H1 (cell line): ENCODE measurements around the gene KCNJ10.

Experiments used
- CHD2 ChIP-seq: IDR thresholded peaks from 2 replicates; pipeline ENCODE4 v1.6.1; 2012; ENCODE audit warnings: low read length, improper control_type of control experiment
- CREB1 ChIP-seq: IDR thresholded peaks from 2 replicates; pipeline ENCODE4 v1.6.1; 2012; ENCODE audit warnings: inconsistent platforms
- CTCF ChIP-seq, 3 experiments: IDR thresholded peaks; 1 replicate in 2 of 3; 2 replicates in 1 of 3; pipeline versions ENCODE4 v1.5.1 to v1.6.1; 2011; ENCODE audit warnings: low read length in 3 of 3, mild to moderate bottlenecking in 3 of 3, inconsistent platforms in 2 of 3, low read depth in 1 of 3, moderate library complexity in 1 of 3; ENCODE audit not compliant: insufficient read depth in 1 of 3; ENCODE audit errors: control extremely low read depth in 1 of 3
- HDAC6 ChIP-seq: IDR thresholded peaks from one replicate; pipeline ENCODE4 v1.7.1; 2012; ENCODE audit warnings: low read depth, mild to moderate bottlenecking, inconsistent platforms, low read length, moderate library complexity
- MAX ChIP-seq: IDR thresholded peaks from 2 replicates; pipeline ENCODE4 v1.6.1; 2012; ENCODE audit warnings: inconsistent platforms
- POLR2A ChIP-seq, 2 experiments: IDR thresholded peaks; 1 replicate in 1 of 2; 2 replicates in 1 of 2; pipeline ENCODE4 v1.6.1; 2011; ENCODE audit warnings: low read depth in 2 of 2, low read length in 2 of 2, mild to moderate bottlenecking in 2 of 2; ENCODE audit errors: control extremely low read depth in 1 of 2
- POLR2AphosphoS5 ChIP-seq: IDR thresholded peaks from 2 replicates; pipeline ENCODE4 v1.6.1; 2011; ENCODE audit warnings: low read depth, low read length
- RAD21 ChIP-seq, 2 experiments: IDR thresholded peaks in 1 of 2; conservative IDR thresholded peaks in 1 of 2; 2 replicates each; pipeline ENCODE4 v1.6.1; 2011; ENCODE audit warnings: low read depth in 2 of 2, low read length in 2 of 2, improper control_type of control experiment in 1 of 2, inconsistent platforms in 1 of 2, mild to moderate bottlenecking in 1 of 2, moderate library complexity in 1 of 2
- RXRA ChIP-seq: IDR thresholded peaks from 2 replicates; pipeline ENCODE4 v1.6.1; 2011; ENCODE audit warnings: low read depth, mild to moderate bottlenecking, low read length, moderate library complexity; ENCODE audit not compliant: insufficient read depth
- SP1 ChIP-seq: IDR thresholded peaks from 2 replicates; pipeline ENCODE4 v1.6.1; 2011; ENCODE audit warnings: low read depth, low read length
- TAF1 ChIP-seq: IDR thresholded peaks from 2 replicates; pipeline ENCODE4 v1.6.1; 2011; ENCODE audit warnings: mild to moderate bottlenecking, low read depth, low read length
- TF ChIP-seq, protein P1 (sequence below): IDR thresholded peaks from 2 replicates; pipeline ENCODE4 v1.6.1; 2012; ENCODE audit warnings: low read length, inconsistent platforms
- TF ChIP-seq, protein P2 (sequence below): IDR thresholded peaks from 2 replicates; pipeline ENCODE4 v1.6.1; 2011; ENCODE audit warnings: low read length, improper control_type of control experiment

DNA sequence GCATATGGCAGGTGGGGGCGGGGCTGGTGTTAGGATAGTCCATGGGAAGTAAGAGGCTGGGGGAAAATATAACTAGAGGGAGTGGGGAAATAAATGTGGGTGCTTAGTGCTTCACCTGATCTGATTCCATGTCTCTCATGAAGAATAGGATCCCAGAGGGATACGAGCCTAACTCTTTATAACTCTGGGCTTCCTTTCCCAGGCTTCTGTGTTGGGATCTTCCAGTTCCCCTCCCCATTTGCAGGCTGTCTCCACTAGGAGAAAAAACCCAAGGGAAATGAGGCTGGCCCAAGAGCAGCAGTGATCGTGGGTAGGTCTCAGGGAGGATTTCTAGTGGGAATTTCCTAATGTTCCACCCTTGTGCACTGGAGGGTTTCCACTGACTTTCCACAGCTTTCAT is 13.0 kb upstream of the KCNJ10 start:
- TF ChIP-seq TAF1 (no peak), CTCF (IDR thresholded peaks at IDR 0.05; ENCODE audit: control extremely low read depth in 1 of 3, insufficient read depth in 1 of 3, low read depth in 1 of 3, low read length in 3 of 3) (no peak), CREB1 (no peak), HDAC6 (no peak), SP1 (no peak), CHD2 (no peak), POLR2AphosphoS5 (no peak), POLR2A (IDR thresholded peaks at IDR 0.05; ENCODE audit: control extremely low read depth in 1 of 2, low read depth in 2 of 2, low read length in 2 of 2) (no peak), RAD21 (IDR thresholded peaks at IDR 0.05 in 1 of 2, conservative IDR thresholded peaks at IDR 0.05 in 1 of 2; ENCODE audit: low read depth in 2 of 2, low read length in 2 of 2) (no peak), MAX (no peak), RXRA (no peak)
- TF ChIP-seq, protein P1, sequence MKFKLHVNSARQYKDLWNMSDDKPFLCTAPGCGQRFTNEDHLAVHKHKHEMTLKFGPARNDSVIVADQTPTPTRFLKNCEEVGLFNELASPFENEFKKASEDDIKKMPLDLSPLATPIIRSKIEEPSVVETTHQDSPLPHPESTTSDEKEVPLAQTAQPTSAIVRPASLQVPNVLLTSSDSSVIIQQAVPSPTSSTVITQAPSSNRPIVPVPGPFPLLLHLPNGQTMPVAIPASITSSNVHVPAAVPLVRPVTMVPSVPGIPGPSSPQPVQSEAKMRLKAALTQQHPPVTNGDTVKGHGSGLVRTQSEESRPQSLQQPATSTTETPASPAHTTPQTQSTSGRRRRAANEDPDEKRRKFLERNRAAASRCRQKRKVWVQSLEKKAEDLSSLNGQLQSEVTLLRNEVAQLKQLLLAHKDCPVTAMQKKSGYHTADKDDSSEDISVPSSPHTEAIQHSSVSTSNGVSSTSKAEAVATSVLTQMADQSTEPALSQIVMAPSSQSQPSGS: no peak
- TF ChIP-seq, protein P2, sequence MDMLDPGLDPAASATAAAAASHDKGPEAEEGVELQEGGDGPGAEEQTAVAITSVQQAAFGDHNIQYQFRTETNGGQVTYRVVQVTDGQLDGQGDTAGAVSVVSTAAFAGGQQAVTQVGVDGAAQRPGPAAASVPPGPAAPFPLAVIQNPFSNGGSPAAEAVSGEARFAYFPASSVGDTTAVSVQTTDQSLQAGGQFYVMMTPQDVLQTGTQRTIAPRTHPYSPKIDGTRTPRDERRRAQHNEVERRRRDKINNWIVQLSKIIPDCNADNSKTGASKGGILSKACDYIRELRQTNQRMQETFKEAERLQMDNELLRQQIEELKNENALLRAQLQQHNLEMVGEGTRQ: no peak
